ENCODE measurements around the gene DNAH14. TPM values are rescaled to one million over a fixed set of nuclear protein-coding genes. Genes with fewer than 3 reads are reported as not detected.

Gene DNAH14
- total RNA-seq, 1 donor from 2014 or later = 21.6 TPM

- Mint-ChIP-seq H3K9me3 (ENCODE audit: unreplicated experiment) (no peaks in the 10 kb centered on the region), H3K27me3 (ENCODE audit: unreplicated experiment) (no peaks in the 10 kb centered on the region), H3K27ac (ENCODE audit: unreplicated experiment) (no peak overlapping the region), H3K36me3 (ENCODE audit: low read depth, unreplicated experiment) (peaks cover 29% of the 10 kb centered on the region), H3K4me3 (ENCODE audit: unreplicated experiment) (no peak overlapping the region), H3K4me1 (ENCODE audit: unreplicated experiment) (peaks cover 3% of the 10 kb centered on the region)
- DNase-seq (ENCODE audit: low spot score) = no peak
- no peak for TF ChIP-seq CTCF (IDR thresholded peaks at IDR 0.05; ENCODE audit: unreplicated experiment)
Measured at GRCh38 chr1:225412803-225413351, 483.4 kb downstream of the DNAH14 start.

- no peak for TF ChIP-seq CTCF (IDR thresholded peaks at IDR 0.05; ENCODE audit: unreplicated experiment)
- Mint-ChIP-seq H3K27ac (ENCODE audit: unreplicated experiment) (no peak overlapping the region), H3K4me3 (ENCODE audit: unreplicated experiment) (no peak overlapping the region), H3K9me3 (ENCODE audit: unreplicated experiment) (no peaks in the 10 kb centered on the region), H3K36me3 (ENCODE audit: low read depth, unreplicated experiment) (peaks cover 24% of the 10 kb centered on the region), H3K27me3 (ENCODE audit: unreplicated experiment) (no peaks in the 10 kb centered on the region), H3K4me1 (ENCODE audit: unreplicated experiment) (peaks cover 12% of the 10 kb centered on the region)
- no peak for DNase-seq (ENCODE audit: low spot score)
Measured at GRCh38 chr1:225413708-225414375, 484.4 kb downstream of the DNAH14 start.

- peaks cover 17% of the 10 kb centered on the region for H3K4me1 Mint-ChIP-seq (ENCODE audit: unreplicated experiment)
- no peaks in the 10 kb centered on the region for H3K27me3 Mint-ChIP-seq (ENCODE audit: unreplicated experiment)
- H3K9me3 Mint-ChIP-seq (ENCODE audit: unreplicated experiment) = no peaks in the 10 kb centered on the region
- no peak for DNase-seq (ENCODE audit: low spot score)
- no peak for TF ChIP-seq CTCF (IDR thresholded peaks at IDR 0.05; ENCODE audit: unreplicated experiment)
- peaks cover 27% of the 10 kb centered on the region for H3K36me3 Mint-ChIP-seq (ENCODE audit: low read depth, unreplicated experiment)
- no peak overlapping the region for H3K4me3 Mint-ChIP-seq (ENCODE audit: unreplicated experiment)
- no peak overlapping the region for H3K27ac Mint-ChIP-seq (ENCODE audit: unreplicated experiment)
Measured at GRCh38 chr1:225415307-225415706, 485.8 kb downstream of the DNAH14 start.

- H3K27ac Mint-ChIP-seq (ENCODE audit: unreplicated experiment) = no peak overlapping the region
- H3K4me1 Mint-ChIP-seq (ENCODE audit: unreplicated experiment) = peaks cover 17% of the 10 kb centered on the region
- DNase-seq (ENCODE audit: low spot score) = no peak
- H3K4me3 Mint-ChIP-seq (ENCODE audit: unreplicated experiment) = no peak overlapping the region
- peaks cover 22% of the 10 kb centered on the region for H3K36me3 Mint-ChIP-seq (ENCODE audit: low read depth, unreplicated experiment)
- no peaks in the 10 kb centered on the region for H3K27me3 Mint-ChIP-seq (ENCODE audit: unreplicated experiment)
- no peak for TF ChIP-seq CTCF (IDR thresholded peaks at IDR 0.05; ENCODE audit: unreplicated experiment)
- no peaks in the 10 kb centered on the region for H3K9me3 Mint-ChIP-seq (ENCODE audit: unreplicated experiment)
Measured at GRCh38 chr1:225415967-225416745, 486.7 kb downstream of the DNAH14 start.

- peaks cover 21% of the 10 kb centered on the region for H3K36me3 Mint-ChIP-seq (ENCODE audit: low read depth, unreplicated experiment)
- no peaks in the 10 kb centered on the region for H3K9me3 Mint-ChIP-seq (ENCODE audit: unreplicated experiment)
- H3K4me3 Mint-ChIP-seq (ENCODE audit: unreplicated experiment) = no peak overlapping the region
- peak overlapping the region; percentile 61 for H3K27ac Mint-ChIP-seq (ENCODE audit: unreplicated experiment)
- TF ChIP-seq CTCF (IDR thresholded peaks at IDR 0.05; ENCODE audit: unreplicated experiment) = no peak
- peaks cover 31% of the 10 kb centered on the region for H3K4me1 Mint-ChIP-seq (ENCODE audit: unreplicated experiment)
- H3K27me3 Mint-ChIP-seq (ENCODE audit: unreplicated experiment) = no peaks in the 10 kb centered on the region
- DNase-seq (ENCODE audit: low spot score) = no peak
Measured at GRCh38 chr1:225418059-225418458, 488.6 kb downstream of the DNAH14 start.
